T-helper 1 cell treated with Interleukin-12 subunit alpha and Interleukin-12 subunit beta and Interleukin-4 antibody, amounts not matched to agents 30 ng/mL and 1 ng/mL, for 36 hours (primary cell): Measurements from ENCODE around the gene HTRA3. TPM values are rescaled to one million over a fixed set of nuclear protein-coding genes. Genes with fewer than 3 reads are reported as not detected.

Source experiments
- intact Hi-C: fragments of 100-400 bp; cut with micrococcal nuclease; formaldehyde crosslinking; loops from one replicate; pipeline ENCODE4 v1.15.1; 2024
- total RNA-seq: library from RNA; stranded (reverse); gene quantifications from 2 replicates; pipeline ENCODE4 v1.2.3, GENCODE V29; 2022

Gene HTRA3
- total RNA-seq, 1 donor from 2014 or later: not detected

GRCh38 chr4:8290701-8290970 lies 21.1 kb downstream of the HTRA3 start:
- intact Hi-C loops: no loop called here

- intact Hi-C loops: no loop called here
Observed at GRCh38 chr4:8291036-8291682, 21.6 kb downstream of the HTRA3 start.

- intact Hi-C loops: no loop called here
Observed at GRCh38 chr4:8291701-8292477, 22.3 kb downstream of the HTRA3 start.

GRCh38 chr4:8292478-8293107 lies 23.0 kb downstream of the HTRA3 start:
- intact Hi-C loops: no loop called here

- intact Hi-C loops: no loop called here
Observed at GRCh38 chr4:8293131-8293975, 23.8 kb downstream of the HTRA3 start.

GRCh38 chr4:8294036-8294435 lies 24.5 kb downstream of the HTRA3 start:
- intact Hi-C loops: no loop called here

- intact Hi-C loops: no loop called here
Observed at GRCh38 chr4:8294775-8295174, 25.2 kb downstream of the HTRA3 start.

- intact Hi-C loops: no loop called here
Observed at GRCh38 chr4:8295471-8295870, 25.9 kb downstream of the HTRA3 start.

GRCh38 chr4:8296491-8296890 lies 26.9 kb downstream of the HTRA3 start:
- intact Hi-C loops: no loop called here

- intact Hi-C loops: no loop called here
Observed at GRCh38 chr4:8297141-8297601, 27.6 kb downstream of the HTRA3 start.

- intact Hi-C loops: no loop called here
Observed at GRCh38 chr4:8297691-8298485, 28.3 kb downstream of the HTRA3 start.

- intact Hi-C loops: no loop called here
Observed at GRCh38 chr4:8300832-8301231, 31.3 kb downstream of the HTRA3 start.

- intact Hi-C loops: no loop called here
Observed at GRCh38 chr4:8301851-8302730, 32.5 kb downstream of the HTRA3 start.

GRCh38 chr4:8303081-8303480 lies 33.5 kb downstream of the HTRA3 start:
- intact Hi-C loops: no loop called here

- intact Hi-C loops: no loop called here
Observed at GRCh38 chr4:8303485-8304281, 34.1 kb downstream of the HTRA3 start.

- intact Hi-C loops: no loop called here
Observed at GRCh38 chr4:8304827-8305695, 35.5 kb downstream of the HTRA3 start.

- intact Hi-C loops: no loop called here
Observed at GRCh38 chr4:8305851-8306471, 36.4 kb downstream of the HTRA3 start.
